GM12872 (cell line): ENCODE results near the gene DLEC1.

Source experiments
- TF ChIP-seq, protein P1 (sequence below): IDR thresholded peaks from 3 replicates; pipeline ENCODE4 v1.5.1; 2011; ENCODE audit warnings: low read depth, mild to moderate bottlenecking, low read length, moderate library complexity; ENCODE audit not compliant: insufficient read depth

DLEC1 gene

GRCh38 chr3:38105525-38105924 lies 66.5 kb downstream of the DLEC1 start:
- TF ChIP-seq, protein P1, sequence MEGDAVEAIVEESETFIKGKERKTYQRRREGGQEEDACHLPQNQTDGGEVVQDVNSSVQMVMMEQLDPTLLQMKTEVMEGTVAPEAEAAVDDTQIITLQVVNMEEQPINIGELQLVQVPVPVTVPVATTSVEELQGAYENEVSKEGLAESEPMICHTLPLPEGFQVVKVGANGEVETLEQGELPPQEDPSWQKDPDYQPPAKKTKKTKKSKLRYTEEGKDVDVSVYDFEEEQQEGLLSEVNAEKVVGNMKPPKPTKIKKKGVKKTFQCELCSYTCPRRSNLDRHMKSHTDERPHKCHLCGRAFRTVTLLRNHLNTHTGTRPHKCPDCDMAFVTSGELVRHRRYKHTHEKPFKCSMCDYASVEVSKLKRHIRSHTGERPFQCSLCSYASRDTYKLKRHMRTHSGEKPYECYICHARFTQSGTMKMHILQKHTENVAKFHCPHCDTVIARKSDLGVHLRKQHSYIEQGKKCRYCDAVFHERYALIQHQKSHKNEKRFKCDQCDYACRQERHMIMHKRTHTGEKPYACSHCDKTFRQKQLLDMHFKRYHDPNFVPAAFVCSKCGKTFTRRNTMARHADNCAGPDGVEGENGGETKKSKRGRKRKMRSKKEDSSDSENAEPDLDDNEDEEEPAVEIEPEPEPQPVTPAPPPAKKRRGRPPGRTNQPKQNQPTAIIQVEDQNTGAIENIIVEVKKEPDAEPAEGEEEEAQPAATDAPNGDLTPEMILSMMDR, result no peak

- TF ChIP-seq, protein P1, result no peak
Observed at GRCh38 chr3:38107911-38108648, 69.1 kb downstream of the DLEC1 start.

DNA sequence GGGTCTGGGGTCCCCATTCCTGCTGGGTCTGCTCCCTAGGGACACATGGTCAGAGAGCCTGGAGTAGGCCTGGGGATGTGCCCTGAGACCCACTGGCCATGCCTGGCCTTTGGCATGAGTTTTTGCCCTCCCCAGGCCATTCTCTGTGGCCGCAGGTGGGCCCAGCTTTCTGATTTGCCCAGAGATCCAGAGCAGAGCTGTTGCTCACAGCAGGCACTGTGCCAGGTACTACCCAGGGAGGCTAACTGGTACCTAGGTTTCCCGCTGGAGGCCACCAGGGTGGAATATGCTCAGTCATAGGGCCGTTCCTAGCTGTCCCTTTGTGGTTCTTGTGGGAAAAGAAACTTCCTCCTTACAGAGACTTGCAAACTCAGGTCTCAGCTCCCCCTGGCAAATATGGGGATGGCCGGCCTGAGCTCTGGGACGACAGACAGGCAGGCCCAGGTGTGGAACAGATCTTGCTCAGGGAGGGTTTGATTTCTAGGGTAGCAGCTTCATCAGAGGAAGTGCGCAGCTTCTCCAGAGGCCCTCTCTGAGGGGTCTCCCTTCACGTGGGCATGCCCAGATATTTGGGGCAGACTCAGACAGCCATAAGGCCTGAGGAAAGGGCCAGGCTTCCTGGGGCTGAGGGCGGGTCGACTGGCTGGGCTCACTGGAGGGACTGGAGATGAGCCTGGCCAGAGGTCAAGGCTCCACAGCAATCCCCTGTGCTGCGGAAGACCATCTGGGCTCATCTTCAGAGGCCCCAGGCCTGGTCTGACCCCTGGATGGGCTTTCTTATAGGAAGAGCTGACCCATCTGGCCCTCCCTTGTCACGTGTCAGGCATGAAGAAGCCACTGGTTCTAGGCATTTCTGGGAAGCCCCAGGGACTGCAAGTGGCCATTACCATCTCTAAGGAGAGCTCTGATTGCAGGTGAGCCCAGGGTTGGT lies 69.9 kb downstream of the DLEC1 start:
- TF ChIP-seq, protein P1, result no peak

- TF ChIP-seq, protein P1, result no peak
Observed at GRCh38 chr3:38109580-38110313, 70.7 kb downstream of the DLEC1 start.

DNA sequence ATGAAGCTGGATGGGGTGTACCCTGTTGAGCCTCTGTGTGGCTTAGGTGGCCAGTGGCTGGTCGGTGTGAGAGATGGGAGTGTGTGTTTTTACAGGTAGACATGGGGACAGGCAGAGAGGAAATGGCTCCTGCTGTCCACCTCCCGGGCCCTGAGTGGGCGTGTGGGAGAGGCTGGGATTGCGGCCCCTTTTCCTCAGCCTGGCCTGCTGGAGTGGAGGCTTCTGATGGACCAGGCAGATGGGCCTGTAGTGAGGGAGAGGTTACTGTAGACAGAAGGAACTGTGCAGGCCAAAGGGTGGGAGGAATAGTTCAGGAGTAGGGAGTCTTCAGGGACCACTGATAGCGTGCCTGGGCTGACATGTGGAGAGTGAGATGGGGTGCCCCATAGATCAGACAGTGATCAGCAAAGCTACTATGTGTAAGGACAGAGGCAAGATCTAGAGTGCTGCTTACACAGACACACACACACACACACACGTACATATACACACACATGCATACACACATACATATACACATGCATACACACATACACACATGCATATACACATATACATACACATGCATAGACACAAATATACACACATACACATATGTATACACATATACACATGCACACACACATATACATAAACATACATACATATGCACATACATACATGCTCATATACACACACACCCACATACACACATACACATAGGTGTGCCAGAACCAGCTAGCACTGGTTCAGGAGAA lies 71.5 kb downstream of the DLEC1 start:
- TF ChIP-seq, protein P1, result no peak

DNA sequence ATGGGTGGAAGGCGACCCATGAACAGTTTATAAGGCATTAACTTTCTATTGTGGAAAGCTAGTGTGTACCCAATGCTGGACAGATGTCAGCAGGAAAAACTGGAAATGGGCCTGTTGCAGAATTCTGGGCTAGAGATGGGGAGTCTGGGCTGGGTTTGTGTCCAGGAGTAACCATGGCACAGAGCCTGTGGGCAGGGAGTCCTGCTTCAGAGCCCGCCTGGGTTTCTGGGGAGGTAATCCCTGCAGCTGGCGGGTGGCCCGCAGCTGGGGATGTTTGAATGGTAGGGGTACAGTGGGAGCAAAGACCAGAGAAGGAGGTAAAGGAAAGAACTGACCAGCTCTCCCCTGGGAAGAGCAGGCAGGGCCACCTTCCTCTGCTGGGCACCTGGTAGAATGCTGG lies 72.2 kb downstream of the DLEC1 start:
- TF ChIP-seq, protein P1, result no peak
